HG03108 (cell line): ENCODE data around the gene ACP4.
"Not testable (repeated sequence)": the region's sequence is repeated elsewhere in the genome, so short reads cannot be mapped to it uniquely, and the experiment has no call there.

ENCODE experiments used
- ATAC-seq: cut with Tn5 transposase; IDR thresholded peaks from one replicate; pipeline ENCODE4 v1.9.1; 2021; ENCODE audit warnings: moderate library complexity; ENCODE audit not compliant: unreplicated experiment

ACP4 gene

GRCh38 chr19:50790396-50790795, at the start of gene ACP4:
Gene ACP4 (plus strand): TSS chr19:50790415. CDS start chr19:50790415, 0 bp downstream.
- no peak for ATAC-seq

DNA sequence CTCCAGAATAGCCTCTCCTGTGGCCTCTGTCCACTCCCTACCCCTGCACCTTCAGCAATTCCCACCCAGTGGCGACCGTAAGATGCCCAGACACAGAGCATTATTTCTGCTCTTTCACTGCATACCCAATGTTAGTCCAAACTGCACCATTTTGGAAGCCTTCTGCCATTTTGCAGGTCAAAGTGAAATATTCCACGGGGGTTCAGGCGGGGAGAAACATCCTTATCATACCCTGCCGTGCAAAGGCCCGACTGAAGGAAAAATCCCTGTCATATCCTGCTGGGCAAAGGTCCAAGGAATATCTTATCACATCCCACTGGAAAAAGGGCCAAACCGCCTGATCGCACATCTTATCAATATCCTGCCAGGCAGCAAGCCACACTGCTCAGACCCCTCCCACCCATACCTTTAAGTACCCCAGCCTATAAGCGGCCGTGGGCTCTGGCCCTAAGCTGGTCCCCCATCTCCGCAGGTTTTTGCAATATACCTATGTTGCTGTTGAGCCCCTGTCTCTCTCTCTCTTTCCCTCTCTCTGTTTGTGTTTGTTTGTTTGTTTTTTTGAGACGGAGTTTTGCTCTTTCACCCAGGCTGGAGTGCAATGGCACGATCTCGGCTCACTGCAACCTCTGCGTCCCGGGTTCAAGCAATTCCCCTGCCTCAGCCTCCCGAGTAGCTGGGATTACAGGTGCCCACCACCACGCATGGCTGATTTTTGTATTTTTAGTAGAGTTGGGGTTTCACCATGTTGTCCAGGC, 48.9 kb upstream of the ACP4 start:
- ATAC-seq = no peak

DNA sequence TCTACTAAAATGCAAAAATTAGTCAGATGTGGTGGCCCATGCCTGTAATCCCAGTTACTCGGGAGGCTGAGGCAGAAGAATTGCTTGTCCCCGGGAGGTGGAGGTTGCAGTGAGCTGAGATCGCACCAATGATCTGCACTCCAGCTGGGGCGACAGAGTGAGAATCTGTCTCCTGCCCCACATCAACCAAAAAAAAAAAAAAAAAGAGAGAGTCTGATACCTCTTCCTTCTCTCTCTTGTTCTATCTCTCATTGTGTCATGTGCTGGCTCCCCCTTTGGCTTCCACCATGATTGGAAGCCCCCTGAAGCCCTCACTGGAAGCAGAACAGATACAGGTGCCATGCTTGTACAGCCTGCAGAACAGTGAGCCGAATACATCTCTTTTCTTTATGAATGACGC, 46.7 kb upstream of the ACP4 start:
- no peak for ATAC-seq

GRCh38 chr19:50745221-50745620, 45.0 kb upstream of the ACP4 start:
- no peak for ATAC-seq

GRCh38 chr19:50747141-50747540, 43.1 kb upstream of the ACP4 start:
- not testable (repeated sequence) for ATAC-seq

- ATAC-seq = no peak
Measured at GRCh38 chr19:50749490-50749889, 40.7 kb upstream of the ACP4 start.

DNA sequence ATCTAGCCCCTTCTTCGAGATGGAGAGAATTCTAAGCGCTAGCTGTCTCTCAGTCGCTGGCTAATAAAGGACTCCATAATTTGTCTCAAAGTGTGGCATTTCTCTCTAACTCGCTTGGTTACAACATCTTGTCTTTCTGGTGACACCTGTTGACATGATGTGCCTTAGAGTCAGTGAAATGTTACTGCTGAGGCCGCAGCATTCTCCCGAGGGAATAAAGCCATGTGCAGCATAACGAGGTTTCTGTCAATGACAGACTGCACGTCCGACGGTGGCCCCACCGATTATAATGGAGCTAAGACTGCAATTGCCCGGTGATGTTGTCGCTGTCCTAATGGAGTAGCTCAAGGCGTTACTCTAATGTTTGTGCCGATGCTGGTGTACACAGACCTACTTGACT, 40.2 kb upstream of the ACP4 start:
- ATAC-seq = no peak

DNA sequence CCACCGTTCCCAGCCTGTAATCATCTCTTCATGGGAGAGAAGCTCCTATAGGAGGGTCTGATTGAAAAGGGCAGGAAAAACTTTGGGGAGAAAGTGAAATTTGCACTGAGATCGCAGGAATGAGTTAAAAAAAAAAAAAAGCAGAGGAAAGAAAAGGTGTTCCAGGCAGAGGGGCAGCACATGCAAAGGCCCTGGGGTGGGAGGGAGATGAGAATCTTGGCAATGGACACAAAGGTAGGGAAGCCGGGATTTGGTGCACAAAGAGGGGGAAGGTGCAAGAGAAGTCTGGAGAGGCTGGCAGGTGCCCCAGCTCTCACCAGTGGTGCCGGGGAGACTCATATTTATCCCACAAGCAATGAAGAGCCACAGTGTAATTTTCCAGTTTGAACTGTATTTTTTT, 36.3 kb upstream of the ACP4 start:
- no peak for ATAC-seq

DNA sequence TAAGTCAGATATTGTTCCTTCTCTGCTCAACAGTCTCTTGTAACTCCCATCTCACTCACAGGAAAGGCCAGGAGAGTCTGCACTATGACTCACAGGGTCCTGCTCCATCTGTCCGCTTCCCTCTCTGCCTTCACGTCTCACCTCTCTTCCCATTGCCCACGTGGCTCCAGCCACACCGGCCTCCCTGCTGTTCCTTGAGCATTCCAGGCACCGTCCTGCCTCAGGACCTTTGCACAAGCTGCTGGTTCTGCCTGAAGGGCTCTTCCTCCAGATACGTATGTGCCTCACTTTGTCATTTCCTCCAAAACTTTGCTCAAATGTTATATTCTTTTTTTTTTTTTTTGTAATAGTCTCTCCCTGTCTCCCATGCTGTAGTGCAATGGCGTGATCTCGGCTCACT, 34.0 kb upstream of the ACP4 start:
- not testable (repeated sequence) for ATAC-seq

GRCh38 chr19:50757624-50758023, 32.6 kb upstream of the ACP4 start:
- not testable (repeated sequence) for ATAC-seq

GRCh38 chr19:50759076-50759475, 31.1 kb upstream of the ACP4 start:
- not testable (repeated sequence) for ATAC-seq

DNA sequence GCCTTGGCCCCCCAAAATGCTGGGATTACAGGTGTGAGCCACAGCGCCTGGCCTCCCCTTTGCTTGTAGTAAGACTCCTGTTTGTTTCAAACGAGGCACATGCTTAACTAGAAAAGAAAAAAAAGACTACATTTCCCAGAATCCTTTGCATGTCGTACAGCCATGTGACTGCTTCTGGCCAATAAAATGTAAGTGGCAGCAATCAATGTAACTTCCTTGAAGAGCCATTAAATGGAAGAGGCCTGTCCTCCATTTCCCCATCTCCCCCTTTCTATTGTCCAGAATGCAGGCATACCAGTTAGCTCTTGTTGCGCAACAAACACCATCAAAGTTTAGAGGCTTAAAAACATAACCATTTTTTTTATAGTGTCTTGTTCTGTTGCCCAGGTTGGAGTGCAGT, 30.3 kb upstream of the ACP4 start:
- ATAC-seq = no peak

- ATAC-seq = not testable (repeated sequence)
Measured at GRCh38 chr19:50761501-50761900, 28.7 kb upstream of the ACP4 start.

- ATAC-seq = not testable (repeated sequence)
Measured at GRCh38 chr19:50763521-50763920, 26.7 kb upstream of the ACP4 start.

GRCh38 chr19:50764409-50764808, 25.8 kb upstream of the ACP4 start:
- ATAC-seq = no peak

- ATAC-seq = not testable (repeated sequence)
Measured at GRCh38 chr19:50766746-50767145, 23.5 kb upstream of the ACP4 start.

- ATAC-seq = not testable (repeated sequence)
Measured at GRCh38 chr19:50767263-50767662, 23.0 kb upstream of the ACP4 start.

GRCh38 chr19:50768277-50768676, 21.9 kb upstream of the ACP4 start:
- ATAC-seq = no peak

- not testable (repeated sequence) for ATAC-seq
Measured at GRCh38 chr19:50770164-50770563, 20.1 kb upstream of the ACP4 start, which contains the start of gene GPR32. Gene GPR32 (plus strand): TSS chr19:50770464. CDS start chr19:50770601, 137 bp downstream.

DNA sequence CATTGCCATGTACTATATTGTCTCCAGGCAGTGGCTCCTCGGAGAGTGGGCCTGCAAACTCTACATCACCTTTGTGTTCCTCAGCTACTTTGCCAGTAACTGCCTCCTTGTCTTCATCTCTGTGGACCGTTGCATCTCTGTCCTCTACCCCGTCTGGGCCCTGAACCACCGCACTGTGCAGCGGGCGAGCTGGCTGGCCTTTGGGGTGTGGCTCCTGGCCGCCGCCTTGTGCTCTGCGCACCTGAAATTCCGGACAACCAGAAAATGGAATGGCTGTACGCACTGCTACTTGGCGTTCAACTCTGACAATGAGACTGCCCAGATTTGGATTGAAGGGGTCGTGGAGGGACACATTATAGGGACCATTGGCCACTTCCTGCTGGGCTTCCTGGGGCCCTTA, 19.3 kb upstream of the ACP4 start:
- no peak for ATAC-seq

DNA sequence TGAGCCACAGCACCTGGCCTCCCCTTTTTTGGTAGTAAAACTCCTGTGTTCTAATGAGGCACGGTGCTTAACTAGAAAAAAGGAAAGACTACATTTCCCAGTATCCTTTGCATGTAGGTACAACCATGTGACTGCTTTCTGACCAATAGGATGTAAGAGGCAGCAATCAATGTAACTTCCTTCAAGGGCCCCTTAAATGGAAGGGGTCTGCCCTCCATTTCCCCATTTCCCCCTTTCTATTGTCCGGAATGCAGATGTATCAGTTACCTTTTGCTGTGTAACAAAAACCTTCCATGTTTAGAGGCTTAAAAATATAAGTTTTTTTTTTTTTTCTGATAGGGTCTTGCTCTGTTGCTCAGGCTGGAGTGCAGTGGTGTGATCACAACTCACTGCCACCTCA, 17.7 kb upstream of the ACP4 start:
- no peak for ATAC-seq

DNA sequence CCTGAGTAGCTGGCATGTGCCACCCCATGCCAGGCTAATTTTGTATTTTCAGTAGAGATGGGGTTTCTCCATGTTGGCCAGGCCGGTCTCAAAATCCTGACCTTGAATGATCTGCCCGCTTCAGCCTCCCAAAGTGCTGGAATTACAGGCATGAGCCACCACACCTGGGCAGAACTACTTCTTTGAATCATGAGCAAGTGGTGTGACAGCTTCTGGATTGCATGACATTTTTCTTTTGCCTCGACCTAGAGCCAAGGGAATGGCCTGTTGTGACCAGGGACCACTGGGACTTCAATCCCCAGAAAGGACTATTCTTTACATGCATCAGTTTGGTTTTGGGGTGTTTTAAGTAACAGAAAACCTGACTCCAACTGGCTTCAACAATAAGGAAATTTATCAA, 17.3 kb upstream of the ACP4 start:
- ATAC-seq = not testable (repeated sequence)

DNA sequence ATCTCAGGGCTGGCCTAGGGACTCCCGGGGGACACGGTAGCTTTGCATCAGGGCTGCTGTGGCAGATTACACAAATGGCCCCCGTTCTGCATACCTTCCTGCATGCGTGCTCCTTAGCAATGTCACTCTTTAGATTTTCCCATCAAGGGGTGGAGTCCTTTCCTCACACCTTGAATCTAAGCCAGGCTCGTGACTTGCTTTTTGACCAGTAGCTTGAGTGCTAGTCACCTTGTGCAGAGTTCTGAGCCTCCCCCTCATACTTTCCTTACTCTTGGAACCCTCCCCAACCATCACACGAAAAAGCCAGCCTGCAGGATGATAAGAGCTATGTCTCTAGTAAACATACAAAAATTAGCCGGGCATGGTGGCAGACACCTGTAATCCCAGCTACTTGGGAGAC, 16.8 kb upstream of the ACP4 start:
- ATAC-seq = not testable (repeated sequence)
